ENCODE measurements around the gene PRSS22.
A peak's percentile ranks its signal among the peaks of the same experiment; 100 is the strongest.

Gene PRSS22

GRCh38 chr16:2848933-2849725, 8.8 kb downstream of the PRSS22 start:
- no peak for DNase-seq

DNA sequence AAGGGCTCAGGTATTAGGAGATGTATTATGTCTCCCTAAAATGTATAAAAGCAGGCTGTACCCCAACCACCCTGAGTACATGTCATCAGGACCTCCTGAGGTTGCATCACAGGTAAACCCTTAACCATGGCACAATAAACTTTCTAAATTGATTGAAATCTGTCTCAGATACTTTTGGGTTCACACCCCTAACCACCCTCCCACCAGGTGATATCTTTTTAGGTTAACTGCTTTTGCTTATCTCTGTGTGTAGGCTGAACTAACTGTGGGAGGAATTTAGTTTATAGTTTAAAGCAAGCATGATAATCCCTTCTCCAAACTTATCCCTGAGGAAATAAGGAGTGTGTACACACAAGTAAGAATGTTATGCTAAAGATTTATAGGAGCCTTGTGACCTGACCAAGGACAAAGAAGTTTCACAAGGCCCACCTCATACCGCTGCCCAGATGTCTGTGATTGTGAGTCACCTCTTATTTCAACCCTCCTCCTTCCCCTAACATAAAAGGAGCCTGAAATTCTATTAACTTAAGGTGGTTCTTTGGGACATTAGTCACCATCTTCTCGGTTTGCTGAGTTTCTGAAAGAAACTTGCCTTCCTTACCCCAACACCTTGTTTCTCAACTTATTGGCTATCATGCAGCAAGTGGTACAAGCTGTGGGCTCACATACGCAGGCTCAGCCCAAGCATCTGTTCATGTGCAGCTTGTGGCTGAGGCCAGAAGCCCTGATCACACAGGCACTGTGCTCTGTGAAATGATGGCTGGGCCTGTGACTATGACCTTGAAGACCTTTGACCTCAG, 11.3 kb downstream of the PRSS22 start:
- no peak for DNase-seq

DNA sequence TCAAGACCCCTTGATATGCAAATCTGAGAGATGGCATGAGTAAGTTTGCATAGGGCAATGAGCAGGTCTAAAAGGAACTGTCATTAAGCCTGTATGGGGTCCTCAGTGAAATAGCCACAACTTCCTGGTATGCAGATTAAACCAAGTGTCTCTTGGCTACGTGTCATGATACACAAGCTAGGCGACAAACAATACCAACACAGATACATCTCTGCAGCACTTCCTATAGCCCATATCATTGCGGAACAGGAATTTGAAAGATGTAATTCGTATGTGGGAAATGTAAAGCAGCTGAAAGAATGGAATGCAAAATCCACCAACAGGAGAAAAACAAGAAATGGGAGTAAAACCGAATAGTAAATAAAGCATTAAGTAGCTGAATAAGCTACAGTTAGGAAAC, 12.9 kb downstream of the PRSS22 start:
- DNase-seq, result no peak

- no peak for DNase-seq
Measured at GRCh38 chr16:2843526-2843925, 14.4 kb downstream of the PRSS22 start.

DNA sequence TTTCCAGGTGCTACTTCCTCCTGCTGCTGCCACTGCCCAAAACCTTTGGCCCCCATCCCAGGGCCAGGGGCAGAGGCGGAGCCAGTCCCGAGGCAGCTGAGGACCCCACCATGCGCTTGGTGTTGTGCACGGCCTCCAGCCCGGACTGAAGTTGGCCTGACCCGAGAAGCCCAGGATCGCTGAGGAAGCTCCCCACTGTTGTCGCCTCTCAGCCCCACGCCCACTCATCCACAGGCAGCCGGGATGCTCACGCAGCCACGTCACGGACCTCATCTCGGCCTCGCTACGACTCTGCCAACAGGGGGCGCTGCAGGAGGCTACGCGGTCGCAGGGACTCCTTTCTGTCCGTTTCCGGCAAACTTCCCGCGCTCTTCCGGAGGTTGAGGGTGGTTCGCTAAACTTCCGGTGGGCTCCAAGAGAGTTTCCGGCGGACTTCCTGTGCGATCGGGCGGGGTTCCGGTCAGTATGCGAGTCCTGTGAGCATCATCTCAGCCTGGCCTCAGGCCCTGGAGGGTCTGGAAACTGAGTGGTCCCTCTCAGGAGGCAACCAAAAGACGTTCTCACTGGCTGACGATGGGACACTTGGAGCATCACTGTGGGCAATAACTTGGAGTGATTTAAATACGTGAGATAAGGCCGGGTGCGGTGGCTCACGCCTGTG, 15.5 kb downstream of the PRSS22 start:
- DNase-seq, result peak; percentile 49

DNA sequence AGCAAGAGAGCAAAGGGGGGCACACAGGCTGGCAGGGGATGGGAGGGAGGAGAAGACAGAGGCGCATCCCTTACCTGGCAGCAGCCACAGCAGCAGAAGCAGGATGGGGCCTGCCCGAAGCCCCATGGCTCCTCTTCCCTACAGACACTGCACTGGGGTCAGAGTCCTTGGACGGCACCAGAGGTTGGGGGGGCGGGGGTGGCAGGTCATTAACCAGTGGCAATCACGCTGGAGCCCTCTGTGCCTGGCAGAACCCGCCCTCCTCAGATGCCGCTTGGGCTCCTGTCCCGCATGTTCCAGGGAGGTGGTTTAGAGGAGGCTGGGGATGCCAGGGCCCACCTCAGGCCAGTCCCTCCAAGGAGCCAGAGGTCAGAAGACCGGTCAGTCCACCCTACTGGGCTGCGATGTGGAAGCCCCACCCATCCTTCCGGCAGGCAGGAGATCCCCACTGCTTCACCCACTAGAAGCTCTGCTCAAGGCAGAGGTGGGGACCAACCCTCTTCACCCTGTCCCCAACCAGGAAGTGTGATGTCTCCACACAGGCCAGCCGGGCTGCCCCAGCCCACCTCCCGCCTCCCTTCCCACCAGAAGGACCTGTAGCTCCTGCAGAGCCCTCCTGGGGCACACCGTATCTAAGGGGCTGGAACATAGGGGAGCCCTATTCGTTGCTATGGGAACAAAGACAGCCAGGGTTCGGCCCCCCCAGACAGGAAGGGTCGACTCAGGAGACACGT, 16.2 kb downstream of the PRSS22 start:
- no peak for DNase-seq

GRCh38 chr16:2840914-2841313, 17.1 kb downstream of the PRSS22 start:
- DNase-seq, result no peak

DNA sequence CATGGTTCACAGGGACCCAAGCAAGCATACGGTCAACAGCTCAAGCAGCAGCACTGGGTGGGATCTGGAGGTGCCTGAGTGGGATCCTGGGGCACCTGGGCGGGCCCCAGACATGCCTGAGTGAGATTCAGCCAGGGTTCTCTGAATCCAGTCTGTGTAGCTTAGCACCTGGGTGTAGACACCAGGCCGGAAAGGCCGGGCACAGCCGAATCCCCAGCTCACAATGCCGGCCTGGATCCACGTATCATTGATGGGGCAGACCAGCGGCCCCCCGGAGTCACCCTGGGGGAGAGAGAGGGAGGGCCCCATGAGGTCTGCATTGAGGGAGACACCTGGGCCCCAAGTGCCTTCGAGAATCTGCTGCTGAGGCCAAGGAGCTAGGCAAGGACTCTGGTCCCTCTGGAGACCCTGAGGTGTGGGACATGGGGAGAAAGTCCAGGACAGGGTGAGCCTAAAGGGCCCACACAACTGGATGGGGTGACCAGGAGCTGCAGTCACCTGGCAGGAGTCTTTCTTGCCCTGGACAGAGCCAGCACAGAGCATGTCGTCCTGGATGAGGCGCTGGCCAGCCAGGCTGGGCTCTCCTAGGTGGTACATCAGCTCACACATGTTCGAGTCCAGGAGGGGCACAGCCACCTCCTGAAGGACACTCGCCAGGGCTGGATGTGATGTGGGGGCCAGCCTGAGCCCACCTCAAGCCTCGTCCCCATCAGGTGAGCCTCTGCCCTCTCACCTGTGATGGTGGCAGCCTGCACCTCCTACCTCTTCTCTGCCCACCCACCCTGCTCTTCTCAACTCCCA, 18.1 kb downstream of the PRSS22 start:
- DNase-seq, result no peak

DNA sequence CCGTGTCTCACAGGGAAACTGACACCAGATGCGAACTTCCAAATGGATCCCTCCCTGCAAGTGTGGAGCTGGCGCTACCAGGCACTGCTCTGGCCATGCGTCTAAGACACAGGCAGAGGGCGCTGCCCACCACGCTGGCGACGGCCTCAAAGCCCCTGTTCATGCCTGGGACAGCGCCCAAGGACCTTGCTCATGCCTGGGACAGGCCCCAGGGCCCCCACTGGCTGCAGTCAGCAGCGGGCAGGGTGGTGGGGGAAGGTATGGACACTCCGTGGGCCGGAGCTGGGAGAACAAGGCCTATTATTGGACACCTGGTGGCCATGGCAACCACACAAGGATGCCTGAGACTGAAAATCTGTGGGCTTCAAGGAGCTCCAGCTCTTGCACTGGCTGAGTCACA, 19.0 kb downstream of the PRSS22 start:
- peak; percentile 83 for DNase-seq

DNA sequence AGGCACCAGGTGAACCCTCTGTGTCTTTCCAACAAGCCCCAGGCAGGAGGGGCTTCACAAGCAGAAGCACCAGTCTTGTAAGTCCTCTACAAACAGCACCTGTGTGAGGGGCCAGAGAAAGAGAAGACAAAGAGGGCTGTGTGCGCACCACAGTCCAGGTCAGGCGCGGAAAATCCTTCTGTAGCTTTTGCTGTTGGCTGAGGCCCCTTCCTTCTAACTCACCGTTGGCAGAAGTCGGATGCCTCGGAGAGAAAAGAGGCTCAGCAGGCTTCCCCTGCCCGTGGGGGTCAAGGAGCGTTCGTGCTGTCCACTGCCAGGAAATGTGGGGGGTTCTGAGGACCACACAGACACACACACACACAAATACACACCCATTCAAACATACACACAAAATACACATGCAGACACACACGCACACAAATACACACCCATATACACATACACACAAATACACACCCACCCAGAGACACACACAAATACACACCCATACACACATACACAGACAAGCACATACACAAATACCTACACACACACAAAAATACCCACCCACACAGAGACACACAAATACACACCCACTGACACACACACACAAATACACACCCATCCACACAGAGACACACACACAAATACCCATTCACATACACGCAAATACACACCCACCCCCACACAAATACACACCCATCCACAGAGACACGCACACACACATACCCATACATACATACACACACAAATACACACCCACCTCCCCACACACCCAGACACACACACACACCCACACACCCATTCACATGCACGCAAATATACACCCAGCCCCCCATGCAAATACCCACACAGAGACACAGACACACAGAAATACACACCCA, 21.1 kb downstream of the PRSS22 start:
- DNase-seq, result no peak

DNA sequence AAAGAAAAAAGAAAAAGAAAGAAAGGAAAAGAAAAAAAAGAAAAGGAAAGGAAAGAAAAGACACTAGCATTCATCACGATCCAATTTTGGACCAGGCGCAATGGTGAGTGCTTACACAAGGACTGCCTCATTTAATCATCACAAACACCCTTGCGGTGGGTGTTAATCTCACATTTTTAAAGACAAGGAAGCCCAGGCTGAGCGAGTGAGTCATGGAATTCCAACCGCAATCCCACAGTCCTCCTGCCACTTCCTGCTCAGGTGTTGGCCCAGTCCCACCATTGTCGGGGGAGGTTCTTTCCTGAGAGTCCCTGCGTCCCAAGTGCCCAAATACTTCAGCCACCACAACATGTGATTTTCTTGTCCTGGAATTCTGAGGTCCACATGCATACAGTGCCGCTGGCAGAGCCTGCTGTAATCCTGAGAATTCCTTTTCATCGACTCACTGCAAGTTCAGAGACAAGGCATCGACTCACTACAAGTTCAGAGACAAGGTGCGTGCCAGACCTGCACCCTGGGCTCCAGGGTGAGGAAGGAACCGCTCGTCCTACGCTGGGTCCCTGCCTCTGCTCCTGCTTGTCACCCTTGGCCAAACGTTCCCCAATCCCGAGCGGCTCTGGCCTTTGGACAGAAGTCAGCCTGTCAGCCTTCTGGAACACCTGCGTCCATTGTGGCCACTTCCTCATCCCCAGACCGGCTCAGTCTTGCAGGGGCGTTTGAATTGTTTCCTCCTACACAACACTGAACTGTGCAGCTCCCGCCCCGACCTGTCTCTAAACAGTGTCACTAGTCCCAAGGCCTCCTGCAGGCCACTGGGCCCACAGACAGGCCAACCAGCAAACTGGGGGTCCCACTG, 22.1 kb downstream of the PRSS22 start:
- no peak for DNase-seq

DNA sequence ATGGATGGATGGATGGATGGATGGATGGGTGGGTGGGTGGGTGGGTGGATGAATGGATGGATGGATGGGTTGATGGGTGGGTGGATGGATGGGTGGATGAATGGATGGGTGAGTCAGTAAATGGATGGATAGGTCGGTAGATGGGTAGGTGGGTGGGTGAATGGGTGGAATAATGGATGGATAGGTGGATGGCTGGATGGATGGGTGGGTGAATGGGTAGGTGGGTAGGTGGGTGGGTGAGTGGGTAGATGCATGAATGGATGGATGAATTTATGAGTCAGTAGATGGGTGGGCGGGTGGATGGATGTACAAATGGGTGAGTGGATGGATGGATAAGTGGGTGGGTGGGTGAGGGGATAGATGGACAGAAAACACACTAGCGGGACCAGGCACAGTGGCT, 23.0 kb downstream of the PRSS22 start:
- no peak for DNase-seq

- DNase-seq, result no peak
Measured at GRCh38 chr16:2833776-2834175, 24.2 kb downstream of the PRSS22 start.

DNA sequence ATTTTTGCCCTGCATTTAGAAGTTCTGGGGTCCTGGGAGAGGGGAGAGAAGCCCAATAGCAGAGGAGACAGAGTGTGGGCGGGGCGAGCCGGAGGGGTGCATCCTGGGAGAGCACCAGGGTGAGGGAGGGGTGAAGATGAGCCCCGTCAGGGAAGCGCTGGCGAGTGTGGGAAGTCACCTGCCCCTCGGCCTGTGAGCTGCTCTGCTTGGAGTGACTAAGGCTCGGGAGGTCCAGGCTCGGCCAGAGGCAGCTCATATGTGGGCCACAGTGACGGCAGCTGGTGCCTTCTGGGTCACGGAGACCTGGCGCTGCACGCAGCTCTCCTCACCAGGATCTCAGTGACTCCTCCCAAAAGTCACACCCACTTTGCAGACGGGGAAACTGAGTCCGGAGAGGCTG, 26.8 kb downstream of the PRSS22 start:
- no peak for DNase-seq

GRCh38 chr16:2830355-2830695, 27.6 kb downstream of the PRSS22 start:
- DNase-seq, result no peak

DNA sequence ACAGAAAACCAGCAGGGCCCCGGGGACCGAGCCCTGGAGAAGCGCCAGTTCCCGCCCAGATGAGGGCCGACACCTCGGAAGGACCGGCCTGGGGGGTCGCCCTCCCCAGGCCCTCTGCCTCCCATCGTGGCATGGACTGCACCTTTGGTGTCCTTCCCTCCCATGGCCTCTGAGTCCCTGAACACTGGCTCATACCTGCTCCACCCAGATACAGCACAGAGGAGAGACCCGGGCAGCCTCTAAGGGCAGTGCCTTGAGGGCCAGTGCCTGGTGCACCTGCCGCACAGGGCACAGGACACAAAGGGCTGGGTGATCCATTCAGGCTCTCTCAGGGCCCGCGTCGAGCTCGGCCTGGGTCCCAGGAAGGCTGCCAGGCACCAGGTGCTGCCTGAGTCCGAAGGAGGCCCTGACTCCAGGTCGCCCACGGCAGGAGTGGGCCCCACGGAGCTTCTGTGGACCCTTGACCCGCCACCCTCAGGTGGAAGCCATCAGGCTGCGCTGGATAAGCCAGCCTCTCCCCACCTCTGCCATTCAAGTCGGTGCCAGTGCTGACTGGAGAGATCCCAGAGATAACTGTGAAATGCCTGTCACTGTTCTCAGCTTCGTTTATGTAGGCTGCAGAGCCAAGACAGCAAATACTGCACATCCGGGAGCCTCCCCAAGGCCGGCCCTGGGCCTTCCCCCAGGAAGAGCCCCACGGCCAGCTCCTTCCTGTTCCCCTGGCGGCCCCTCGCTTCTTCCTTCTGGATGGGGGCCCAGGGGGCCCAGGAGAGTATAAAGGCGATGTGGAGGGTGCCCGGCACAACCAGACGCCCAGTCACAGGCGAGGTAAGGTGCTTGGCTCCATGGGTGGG, 28.2 kb downstream of the PRSS22 start, which contains the start of gene ZG16B:
Gene ZG16B (plus strand): TSS at position 803 of the 854 bp plus-strand sequence. CDS start 139 bp downstream, outside the sequence.
- DNase-seq, result no peak

DNA sequence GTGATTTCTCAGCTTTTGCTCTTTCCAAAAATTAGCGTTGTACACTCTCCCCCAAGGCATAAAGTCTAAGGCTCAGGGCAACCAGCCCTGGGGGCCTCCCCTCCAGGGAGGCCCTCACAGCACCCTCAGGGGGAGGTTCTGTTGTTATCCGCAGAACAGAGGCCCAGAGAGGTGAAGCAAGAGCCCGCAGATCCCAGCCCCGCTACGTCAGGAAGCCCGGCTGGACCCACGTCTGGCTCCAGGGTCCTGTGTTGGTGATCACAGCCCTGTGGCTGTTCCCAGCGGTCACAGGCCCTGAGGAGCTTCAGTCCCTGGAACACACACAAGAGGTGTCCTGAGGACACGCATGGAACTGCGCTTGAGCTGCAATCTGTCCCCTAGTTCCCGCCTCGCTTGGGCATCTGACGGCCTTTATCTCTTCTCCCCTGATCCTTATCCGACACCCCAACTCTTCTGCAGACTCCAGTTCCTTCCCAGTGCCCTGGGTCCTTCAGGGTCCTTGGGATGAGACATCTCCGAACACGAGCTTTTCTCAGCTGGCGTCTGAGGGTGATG, 29.0 kb downstream of the PRSS22 start:
- DNase-seq, result no peak

DNA sequence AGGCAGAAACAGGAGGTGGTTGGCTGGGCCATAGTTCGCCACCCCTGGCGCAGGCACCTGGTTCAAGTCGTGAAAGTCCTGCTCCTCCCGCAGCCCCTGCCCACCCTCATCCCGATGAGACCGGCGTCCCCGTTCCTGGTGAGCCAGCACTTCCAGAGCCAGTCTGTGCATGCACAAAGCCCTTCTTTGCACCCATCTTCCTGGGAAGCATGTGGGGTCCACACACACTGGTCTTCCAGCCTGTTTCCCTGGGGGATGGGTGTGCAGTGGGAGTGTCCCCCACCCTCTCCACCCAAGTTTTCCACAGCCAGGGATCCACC, 29.5 kb downstream of the PRSS22 start:
- no peak for DNase-seq

Measured in RPMI8226 (cell line).